Activated T-cell treated with anti-CD3 and anti-CD28 coated beads for 4 hours (primary cell): ENCODE measurements around the gene PANK4.
"Not testable (repeated sequence)": the region's sequence is repeated elsewhere in the genome, so short reads cannot be mapped to it uniquely, and the experiment has no call there.

Experiments used
- DNase-seq: peaks from one replicate; pipeline ENCODE4 v3.0.0-alpha.2; 2020

The PANK4 gene

GRCh38 chr1:2473198-2473597 is 53.2 kb downstream of the PANK4 start:
- DNase-seq, result no peak

GRCh38 chr1:2472561-2473177 is 53.7 kb downstream of the PANK4 start:
- DNase-seq, result no peak

DNA sequence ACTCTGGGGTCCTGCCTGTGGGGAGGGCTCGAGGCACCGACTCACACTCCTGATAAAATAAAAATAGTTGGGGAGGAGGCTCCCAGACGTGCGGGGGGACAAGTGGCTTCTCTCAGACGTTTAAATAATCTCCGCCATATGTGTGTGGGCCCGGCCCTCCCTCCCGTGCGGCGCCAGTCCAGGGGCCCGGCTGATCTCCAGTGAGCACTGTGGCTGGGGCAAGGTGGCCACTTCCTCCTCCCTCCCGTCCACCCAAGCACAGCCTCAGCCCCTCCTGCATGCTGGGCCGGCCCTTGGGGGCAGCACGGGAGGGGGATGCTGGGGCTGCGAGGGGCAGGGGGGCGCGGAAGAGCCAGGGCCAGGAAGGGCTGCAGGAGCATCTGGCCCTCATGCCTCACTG is 54.3 kb downstream of the PANK4 start:
- no peak for DNase-seq

DNA sequence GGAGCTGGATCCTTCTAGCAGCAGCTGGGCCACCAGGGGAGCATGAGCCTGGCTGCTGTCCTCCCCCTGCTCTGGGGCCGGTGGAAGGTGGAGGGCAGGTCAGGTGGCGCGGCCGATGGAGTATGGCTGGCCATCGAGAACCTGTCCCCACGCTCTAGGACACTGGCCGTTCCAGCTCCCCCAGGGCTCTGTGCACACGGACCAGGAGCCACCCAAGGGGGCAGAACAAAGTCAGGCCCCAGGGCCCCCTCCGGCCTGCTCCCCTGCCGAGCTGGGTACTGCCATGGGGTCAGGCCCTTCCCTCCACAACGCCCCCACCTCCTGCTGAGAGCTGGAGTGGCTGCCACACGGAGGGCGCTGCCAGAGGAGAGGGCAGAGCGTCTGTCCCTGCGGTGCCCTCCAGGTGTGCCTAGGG is 54.8 kb downstream of the PANK4 start:
- no peak for DNase-seq

DNA sequence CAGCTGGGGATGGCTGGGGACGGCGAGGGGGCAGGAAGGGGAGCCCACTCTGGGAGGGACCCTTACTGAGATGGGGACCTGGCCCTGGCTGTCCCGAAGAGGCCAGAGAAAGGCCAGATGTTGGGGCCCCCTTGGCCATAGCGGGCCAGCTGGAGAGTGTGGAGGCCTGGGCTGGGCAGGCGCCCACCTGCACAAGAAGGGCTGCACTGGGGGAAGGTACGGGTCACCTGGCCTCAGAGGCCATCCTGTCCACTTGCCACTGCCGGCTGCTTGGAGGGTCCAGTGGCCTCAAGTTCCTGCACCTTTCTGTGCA is 55.3 kb downstream of the PANK4 start:
- no peak for DNase-seq

DNA sequence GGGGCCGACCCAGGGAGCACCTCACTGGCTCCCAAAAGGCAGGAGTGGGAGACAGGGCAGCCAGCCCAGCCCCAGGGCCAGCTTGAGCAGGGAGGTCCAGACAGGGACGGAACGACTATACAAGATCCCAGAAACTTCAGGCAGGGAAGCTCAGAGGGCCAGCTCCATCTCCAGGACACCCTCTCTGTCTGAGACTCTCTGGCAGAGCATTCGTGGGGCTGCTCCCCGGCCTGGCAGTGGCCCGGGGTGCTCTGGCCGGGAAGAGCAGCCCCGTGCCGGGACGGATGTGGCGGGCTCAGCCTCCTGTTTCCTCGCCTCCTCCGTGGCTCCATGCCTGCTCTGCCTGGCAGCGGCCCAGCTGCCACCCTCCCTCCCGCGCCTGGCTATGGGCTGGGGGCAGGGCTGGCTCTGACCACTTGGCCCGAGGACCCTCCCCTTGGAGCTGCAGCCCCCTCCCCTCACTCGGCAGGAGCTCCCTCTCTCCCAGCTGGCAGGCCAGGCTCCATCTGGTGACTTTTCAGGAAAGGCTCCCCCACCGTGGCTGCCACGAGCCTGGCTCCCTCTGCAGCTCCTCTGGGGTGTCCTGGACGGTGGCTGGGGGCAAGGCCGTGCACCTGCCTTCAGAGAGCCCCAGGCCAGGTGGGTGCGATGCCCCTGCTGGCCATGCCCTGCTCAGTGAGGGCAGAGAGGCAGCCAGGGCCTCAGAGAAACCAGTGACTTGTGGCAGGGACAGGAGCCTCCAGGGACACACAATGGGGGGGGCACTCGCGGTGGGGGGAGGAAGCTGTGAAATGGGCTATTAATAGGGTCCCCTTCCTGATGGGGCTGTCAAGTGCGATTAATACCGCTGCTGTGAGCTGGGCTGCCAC is 55.9 kb downstream of the PANK4 start:
- no peak for DNase-seq

DNA sequence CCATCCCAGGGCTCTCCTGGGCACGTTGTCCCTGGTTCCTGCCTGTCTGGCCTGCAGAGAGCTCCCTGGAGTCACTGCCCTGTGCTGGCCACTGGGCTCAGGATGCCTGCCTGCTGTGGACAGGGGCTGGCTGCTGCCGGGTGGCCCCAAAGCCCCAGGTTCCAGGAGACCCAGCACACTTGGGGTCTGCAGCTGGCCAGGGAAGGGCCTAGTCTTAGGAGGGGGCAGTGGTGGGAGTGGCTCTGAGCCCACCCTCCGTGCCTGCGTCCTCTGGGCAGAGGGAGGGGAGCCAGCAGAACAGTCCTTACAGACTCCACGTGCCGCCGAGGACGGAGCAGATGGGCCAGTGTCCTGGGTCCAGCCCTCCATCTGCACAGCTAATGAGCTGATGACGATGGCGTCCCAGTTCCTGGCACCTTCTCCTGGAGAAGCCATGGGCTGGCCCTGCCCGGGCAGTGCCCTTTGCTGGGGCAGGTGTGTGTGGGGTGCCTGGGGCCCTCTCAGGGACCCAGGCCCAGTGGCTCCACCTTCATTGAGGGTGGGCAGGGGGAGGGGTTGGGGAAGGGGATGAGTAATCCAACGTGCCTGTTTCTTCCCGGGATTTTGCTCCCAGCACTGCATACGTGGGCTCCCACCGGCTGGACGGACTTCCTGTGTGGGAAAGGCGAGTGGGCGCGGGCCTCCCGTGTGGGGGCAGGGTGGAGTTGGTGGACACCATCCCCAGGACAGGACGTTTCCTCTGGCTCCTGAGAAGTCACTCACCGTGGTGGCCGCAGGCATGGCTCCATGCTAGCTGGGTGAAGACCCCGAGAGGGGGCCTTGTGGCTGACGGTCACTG is 57.1 kb downstream of the PANK4 start:
- DNase-seq, result no peak

DNA sequence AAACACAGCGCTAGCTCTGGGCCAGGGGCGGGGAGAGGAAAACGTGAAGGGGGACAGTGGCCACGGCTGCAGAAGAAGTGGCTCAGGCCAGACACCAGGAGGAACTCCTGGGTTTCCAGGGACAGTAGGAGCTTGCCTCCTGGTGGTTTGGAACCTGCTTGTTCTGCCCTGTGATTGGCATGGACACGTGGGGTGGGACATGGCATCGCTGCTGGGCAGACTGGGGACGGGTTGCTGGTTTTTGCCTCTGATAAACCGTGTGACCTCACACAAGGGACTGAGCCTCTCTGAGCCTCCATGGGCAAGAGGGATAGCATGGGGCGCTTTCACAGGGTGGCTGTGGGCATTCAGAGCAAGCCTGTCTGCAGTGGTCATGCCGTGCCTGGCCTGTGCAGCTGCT is 57.9 kb downstream of the PANK4 start:
- no peak for DNase-seq

DNA sequence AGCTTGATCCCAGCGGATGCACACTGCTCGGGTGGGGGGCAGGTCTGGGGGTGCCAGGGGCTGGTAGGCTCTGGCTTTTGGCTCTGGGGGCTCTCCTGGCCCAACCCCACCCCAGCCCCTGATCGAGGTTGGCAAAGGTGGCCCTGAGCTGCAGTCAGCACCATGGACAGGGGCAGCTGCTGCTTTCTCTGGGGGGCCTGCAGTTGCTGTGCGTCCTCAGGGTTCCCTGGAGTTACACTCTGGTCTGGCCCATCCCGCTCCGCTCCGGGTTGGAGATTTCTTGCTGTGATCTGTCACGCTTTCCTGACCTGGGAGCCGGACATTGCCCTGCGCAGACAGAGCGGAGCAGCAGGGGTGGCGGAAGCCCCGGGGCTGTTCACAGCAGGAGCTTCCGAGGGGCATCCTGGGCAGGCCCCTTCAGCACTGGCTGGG is 58.3 kb downstream of the PANK4 start:
- peak; percentile 12 for DNase-seq

DNA sequence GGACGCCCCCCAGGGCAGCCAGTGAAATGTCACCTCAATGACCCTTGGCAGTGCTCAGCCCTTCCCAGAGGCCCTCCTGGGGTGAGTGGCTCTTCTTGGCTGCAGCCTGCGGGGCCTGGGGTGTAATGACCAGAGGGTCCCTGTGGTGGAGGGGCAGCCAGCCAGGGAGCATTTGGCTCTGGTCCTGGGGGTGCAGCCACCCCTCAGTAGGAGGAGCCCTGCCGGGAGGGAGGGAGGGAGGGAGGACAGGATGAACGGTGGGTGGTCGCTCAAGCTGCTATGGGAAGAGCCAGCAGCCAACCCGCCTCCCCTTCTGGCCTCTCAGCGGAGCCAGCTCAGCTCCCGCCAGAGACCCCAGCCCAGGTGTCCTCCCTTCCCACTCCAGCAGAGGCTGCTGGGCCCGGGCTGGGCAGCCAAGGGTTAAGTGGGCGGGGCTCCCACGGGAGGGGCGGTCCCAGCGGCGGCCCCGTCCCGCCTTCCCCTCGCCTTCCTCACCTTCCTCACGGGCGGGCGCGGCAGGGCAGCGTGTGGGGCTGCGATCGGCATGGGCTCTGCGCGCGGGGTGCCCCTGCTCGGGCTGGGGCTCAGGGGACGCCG is 59.3 kb downstream of the PANK4 start:
- DNase-seq, result no peak

DNA sequence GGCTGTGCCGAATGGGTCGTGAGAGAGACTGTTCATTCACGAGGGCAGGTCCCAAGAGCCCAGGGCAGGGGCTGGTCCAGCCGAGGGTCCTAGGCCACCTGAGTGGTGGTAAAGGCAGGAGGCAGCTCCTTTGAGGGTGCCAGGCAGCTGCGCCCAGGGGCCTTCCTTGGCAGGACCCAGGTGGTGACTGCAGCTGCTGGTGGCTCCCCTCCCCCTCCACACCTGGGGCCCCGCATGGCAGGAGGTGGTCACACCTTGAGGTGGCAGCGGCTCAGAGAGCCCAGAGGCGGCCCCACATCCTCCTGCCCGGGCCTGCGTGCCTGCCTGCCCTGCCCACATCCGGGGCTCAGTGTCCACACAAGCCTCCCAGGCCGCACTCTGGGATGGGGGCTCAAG is 60.1 kb downstream of the PANK4 start:
- no peak for DNase-seq

DNA sequence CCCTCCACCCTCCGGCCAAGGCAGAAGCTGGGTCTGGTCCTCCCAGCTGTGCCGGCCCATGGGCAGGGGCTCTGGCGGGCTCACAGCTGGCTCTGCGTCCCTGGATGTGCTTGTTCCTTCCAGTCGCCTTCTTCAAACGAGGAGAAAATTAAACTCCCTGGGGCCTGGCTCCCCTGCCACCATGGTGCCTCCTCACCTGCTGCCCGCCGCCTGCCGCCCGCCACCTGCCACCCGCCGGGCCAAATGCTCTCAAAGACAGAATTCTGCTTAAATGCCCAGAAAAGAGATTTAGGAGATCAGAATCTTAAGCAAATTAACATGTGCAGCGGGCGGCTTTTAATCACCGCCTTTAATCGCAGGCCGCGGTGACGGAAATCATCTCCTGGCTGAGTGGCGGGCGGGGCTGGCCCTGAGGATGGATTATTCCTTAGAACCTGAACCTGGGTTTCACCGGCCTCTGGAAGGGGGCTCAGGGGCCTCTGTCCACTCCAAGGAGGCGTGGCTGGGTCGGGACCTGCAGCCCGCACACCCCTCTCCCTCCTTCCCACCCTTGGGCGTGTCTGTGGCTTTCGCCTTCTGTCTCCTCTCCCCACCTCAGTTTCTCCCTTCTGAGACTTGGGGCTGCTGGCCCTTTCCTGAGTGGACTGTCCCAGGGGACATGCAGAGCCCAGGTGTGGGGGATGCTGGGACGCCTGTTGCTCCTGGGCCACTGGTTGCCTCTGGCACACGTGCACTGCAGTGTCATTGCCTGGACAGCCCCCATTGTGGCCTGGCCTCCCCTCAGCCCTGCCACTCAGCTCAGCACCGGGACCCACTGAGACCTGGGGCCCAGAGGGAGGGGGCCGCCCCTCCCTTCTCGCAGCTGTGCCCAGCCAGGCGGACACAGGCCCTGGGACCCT is 60.8 kb downstream of the PANK4 start:
- no peak for DNase-seq

GRCh38 chr1:2463396-2463795 is 63.0 kb downstream of the PANK4 start:
- no peak for DNase-seq

- DNase-seq, result no peak
These were observed 63.6 kb downstream of the PANK4 start for GRCh38 chr1:2462819-2463218.

DNA sequence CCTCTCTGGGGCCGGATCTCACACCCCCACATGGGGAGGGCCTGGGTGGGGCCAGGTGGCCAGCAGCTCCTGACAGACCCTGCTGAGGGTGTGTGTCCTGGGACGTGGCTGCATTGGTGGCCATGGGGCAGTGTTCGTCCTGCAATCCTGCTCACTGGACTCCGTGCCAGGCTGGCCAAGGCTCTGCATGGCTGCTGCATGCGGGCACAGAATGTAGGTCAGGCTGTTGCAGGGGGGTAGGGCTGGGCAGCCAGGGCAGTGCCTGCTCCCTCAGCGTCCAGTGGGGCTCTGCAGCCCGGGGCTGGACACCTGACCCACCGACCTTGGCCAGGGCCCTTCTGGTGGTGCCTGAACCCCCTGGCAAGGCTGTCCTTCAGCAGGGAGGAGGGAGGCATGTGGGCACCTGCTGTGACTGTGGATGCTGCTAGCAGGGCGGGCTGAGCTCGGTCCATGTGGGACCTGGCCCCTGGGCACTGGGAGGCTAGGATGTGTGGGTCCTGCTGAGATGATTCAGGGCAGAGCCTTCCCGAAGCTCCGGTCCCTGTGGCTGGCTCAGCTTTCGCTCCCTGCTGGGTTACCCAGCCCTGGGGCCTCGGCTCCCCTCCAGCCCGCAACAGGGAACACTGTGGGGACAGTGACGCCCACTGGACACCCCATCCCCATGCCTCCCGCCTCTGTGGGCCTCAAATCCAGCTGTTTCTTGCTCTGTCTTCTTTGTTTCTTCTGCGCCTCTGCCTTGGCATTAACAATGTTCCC is 65.2 kb downstream of the PANK4 start:
- no peak for DNase-seq

GRCh38 chr1:2460203-2460602 is 66.2 kb downstream of the PANK4 start:
- no peak for DNase-seq

DNA sequence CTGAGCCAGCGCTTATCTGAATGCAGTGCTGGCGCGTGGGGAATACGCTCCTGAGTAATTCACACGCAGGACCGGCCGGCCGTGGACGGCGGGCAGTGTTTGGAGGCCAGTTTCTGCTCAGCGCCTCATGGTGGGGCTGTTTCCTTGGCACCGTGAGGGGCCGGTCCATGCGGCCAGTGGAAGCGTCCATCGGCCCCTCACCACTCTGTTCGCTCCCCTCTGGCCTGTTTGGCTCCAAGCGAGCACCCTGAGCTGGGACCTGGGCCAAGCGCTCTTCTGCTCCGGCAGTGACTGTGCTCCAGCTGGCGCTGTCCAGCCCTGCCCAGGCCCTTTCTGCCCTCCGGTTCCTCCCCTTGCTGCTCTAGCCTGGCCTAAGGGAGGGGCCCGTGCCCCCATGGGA is 66.6 kb downstream of the PANK4 start:
- no peak for DNase-seq

- not testable (repeated sequence) for DNase-seq
These were observed 67.2 kb downstream of the PANK4 start for GRCh38 chr1:2459102-2459753.

DNA sequence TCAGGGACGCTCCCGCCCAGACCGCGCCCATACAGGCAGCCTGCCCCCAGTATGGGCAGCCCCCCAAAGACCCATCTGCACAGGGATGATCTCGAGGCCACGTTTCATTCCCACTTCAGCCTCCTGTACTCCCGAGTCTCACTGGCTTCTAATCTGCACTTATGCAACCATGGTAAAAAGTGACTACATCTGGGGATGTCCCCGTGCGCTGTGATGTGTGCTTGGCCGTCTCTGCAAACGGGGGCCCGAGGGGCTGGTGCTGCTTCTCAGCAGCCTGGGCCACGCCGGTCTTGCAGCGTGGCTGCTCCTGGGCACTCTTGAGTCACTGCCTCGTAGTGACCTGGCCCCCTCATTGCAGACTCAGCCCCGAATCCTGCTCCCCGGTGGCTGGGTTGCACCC is 67.7 kb downstream of the PANK4 start:
- no peak for DNase-seq
